T-cell (primary cell): ENCODE data around the gene RHOH. TPM values are rescaled to one million over a fixed set of nuclear protein-coding genes. Genes with fewer than 3 reads are reported as not detected.
A peak's percentile ranks its signal among the peaks of the same experiment; 100 is the strongest.

Source experiments
- ATAC-seq, 4 experiments: fragments of 200-7000 bp in 3 of 4; fragments of 150-1000 bp in 1 of 4; cut with Tn5 transposase; replicated peaks in 1 of 4; 1 replicate in 3 of 4; 2 replicates in 1 of 4; pipeline ENCODE4 v1.10.0; 2021; ENCODE audit warnings: moderate library complexity in 3 of 4, mild to moderate bottlenecking in 2 of 4, moderate number of reproducible peaks in 1 of 4
- CTCF ChIA-PET, 2 donors: fragments of 300-600 bp; sonication (Branson Sonifier 250); formaldehyde crosslinking; loops; one replicate each; lab custom pipeline; 2022; ENCODE audit warnings: antibody characterized with exemption in 2 of 2; lab: Charles Lee
- POLR2A ChIA-PET, 2 donors: fragments of 300-600 bp; sonication (Branson Sonifier 250); formaldehyde crosslinking; loops; one replicate each; lab custom pipeline; 2022; ENCODE audit warnings: antibody characterized with exemption in 2 of 2; lab: Charles Lee
- DNase-seq, 35 experiments: peaks; one replicate each; pipeline versions ENCODE4 v3.0.0 to v3.0.0-alpha.2; 2013 to 2023
- H3K27ac ChIP-seq: one replicate; pipeline ENCODE4 v1.5.1; 2013; ENCODE audit warnings: low read length
- H3K27me3 ChIP-seq, 2 experiments: replicated peaks in 1 of 2; 1 replicate in 1 of 2; 2 replicates in 1 of 2; pipeline versions ENCODE4 v1.6.1 to v1.7.0; 2013; ENCODE audit warnings: low read length in 1 of 2, mixed read lengths in 1 of 2; ENCODE audit not compliant: control insufficient read depth in 2 of 2, insufficient read depth in 2 of 2; ENCODE audit errors: extremely low read depth in 1 of 2
- H3K36me3 ChIP-seq, 2 donors: 1 replicate in 1 of 2; 2 replicates in 1 of 2; pipeline versions ENCODE4 v1.6.1 to v1.7.0; 2013; ENCODE audit warnings: low read length in 1 of 2; ENCODE audit not compliant: control insufficient read depth in 2 of 2, insufficient read depth in 1 of 2; ENCODE audit errors: extremely low read depth in 1 of 2
- H3K4me1 ChIP-seq, 2 experiments: 1 replicate in 1 of 2; 2 replicates in 1 of 2; pipeline versions ENCODE4 v1.6.1 to v1.7.0; 2013; ENCODE audit warnings: low read length in 2 of 2, mixed read lengths in 1 of 2; ENCODE audit not compliant: insufficient read depth in 2 of 2, control insufficient read depth in 1 of 2; ENCODE audit errors: extremely low read depth in 1 of 2
- H3K4me3 ChIP-seq, 2 donors: 1 replicate in 1 of 2; 2 replicates in 1 of 2; pipeline versions ENCODE4 v1.5.1 to v1.7.0; 2013; ENCODE audit warnings: mild to moderate bottlenecking in 2 of 2, low read length in 1 of 2, moderate library complexity in 1 of 2; ENCODE audit not compliant: control insufficient read depth in 1 of 2; ENCODE audit errors: extremely low read depth in 1 of 2
- H3K9me3 ChIP-seq: 2 replicates; pipeline ENCODE4 v1.7.0; 2013
- H3K27ac Mint-ChIP-seq, 2 donors: one replicate each; pipeline ENCODE4 v1.8.0; 2020 to 2021; ENCODE audit warnings: mild to moderate bottlenecking in 2 of 2, mixed read lengths in 2 of 2
- H3K27me3 Mint-ChIP-seq, 2 donors: one replicate each; pipeline ENCODE4 v1.8.0; 2021 to 2022; ENCODE audit warnings: mixed read lengths in 2 of 2
- H3K36me3 Mint-ChIP-seq: one replicate; pipeline ENCODE4 v1.8.0; 2021; ENCODE audit warnings: mixed read lengths
- H3K4me1 Mint-ChIP-seq, 3 donors: one replicate each; pipeline ENCODE4 v1.8.0; 2020 to 2022; ENCODE audit warnings: mixed read lengths in 3 of 3, mild to moderate bottlenecking in 1 of 3
- H3K4me3 Mint-ChIP-seq, 3 donors: one replicate each; pipeline ENCODE4 v1.8.0; 2020 to 2022; ENCODE audit warnings: mild to moderate bottlenecking in 3 of 3, mixed read lengths in 3 of 3, moderate library complexity in 3 of 3
- H3K9me3 Mint-ChIP-seq, 3 donors: one replicate each; pipeline ENCODE4 v1.8.0; 2020 to 2022; ENCODE audit warnings: mixed read lengths in 3 of 3
- WGBS: methylation state at CpG from one replicate; pipeline ENCODE4 v1.1.5; 2013; ENCODE audit warnings: missing lambda C conversion rate; ENCODE audit not compliant: insufficient coverage; 5-methylcytosine and 5-hydroxymethylcytosine counted together
- total RNA-seq, 35 experiments: library from RNA in 6 of 35; stranded (reverse) in 6 of 35; fragments of 120-200 nt in 1 of 35; gene quantifications; one replicate each; pipeline versions ENCODE4 v1.2.1 to v1.2.4 and lab custom pipeline; 2013 to 2026

RHOH gene
- total RNA-seq, 5 donors from 2014 or later (not counting 1 experiment from before 2014, with no cell fraction given): 174 to 436 (median 216) TPM

DNA sequence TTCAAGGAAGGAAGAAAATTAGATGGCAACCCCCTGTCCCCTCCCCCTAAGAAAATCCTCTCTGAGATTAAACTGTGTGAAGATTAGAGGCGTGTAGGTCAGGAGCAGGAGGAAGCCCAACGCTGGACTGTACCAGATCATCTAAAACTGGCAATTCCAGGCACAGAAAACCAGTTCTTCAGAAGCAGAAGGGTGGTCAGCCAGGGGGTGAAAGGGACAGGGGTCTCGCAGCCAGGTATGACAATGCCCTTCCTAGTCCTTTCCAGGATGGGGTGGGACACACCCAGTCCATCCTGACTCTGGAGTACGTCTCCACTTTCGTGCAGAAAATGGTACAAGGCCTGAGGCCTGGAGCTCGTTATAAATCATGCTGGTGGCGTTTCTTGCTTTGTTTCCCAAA lies 3.3 kb upstream of the RHOH start:
- H3K9me3 ChIP-seq: no peaks in the 10 kb centered on the region
- H3K27ac ChIP-seq: peak overlapping the region; percentile 99
- H3K4me1 Mint-ChIP-seq: peaks cover 73 to 82% (median 75%) of the 10 kb centered on the region in 3 donors
- no peaks in the 10 kb centered on the region for H3K27me3 Mint-ChIP-seq
- ChIA-PET POLR2A (no interaction called here), CTCF (interaction anchor here in 1 of 2 donors (1.9 to 2.7 kb wide), 2 partner anchors 21 to 114 kb away, joined by 6 to 16 read pairs; no protein-coding TSS in a partner anchor)
- no peak for DNase-seq
- H3K36me3 ChIP-seq: peaks cover 0 to 4% of the 10 kb centered on the region in 2 donors
- peaks cover 8% of the 10 kb centered on the region for H3K36me3 Mint-ChIP-seq
- peak overlapping the region; percentile 75 to 98 (median 96) for H3K4me3 Mint-ChIP-seq
- ATAC-seq: no peak
- H3K27ac Mint-ChIP-seq: peak overlapping the region; percentile 95 to 96
- H3K27me3 ChIP-seq: no peaks in the 10 kb centered on the region
- peaks cover 44 to 57% of the 10 kb centered on the region in 2 experiments for H3K4me1 ChIP-seq
- no peaks in the 10 kb centered on the region for H3K9me3 Mint-ChIP-seq
- H3K4me3 ChIP-seq: peak overlapping the region; percentile 11 to 87
- WGBS: 13% methylated on average over 1 of the region's 7 CpGs

DNA sequence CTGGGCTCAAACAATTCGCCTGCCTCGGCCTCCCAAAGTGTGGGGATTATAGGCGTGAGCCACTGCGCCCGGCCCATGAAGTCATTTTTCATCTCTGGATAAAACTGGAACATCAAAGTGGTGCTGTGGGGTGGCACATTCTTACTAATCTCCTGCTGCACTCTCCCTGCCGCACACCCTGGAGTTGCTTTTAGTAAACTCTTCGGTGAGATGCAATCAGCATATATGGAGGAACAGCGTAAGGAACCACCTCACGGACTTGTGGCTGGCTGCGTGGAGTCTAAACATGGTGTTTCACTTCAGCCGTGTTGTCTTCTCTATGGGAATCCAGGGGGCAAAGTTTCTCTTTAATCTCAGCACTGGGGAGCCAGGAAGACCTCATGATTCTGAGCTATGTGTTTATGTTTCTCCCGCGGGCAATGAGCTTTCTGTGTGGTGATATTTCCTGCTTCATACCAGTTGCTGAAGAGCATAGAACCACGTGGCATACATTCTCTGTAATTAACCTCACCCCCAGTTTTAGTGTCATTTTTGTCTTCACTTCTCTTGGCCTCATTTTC lies 2.1 kb upstream of the RHOH start:
- ATAC-seq (peak; percentile 59 to 64 (median 60)), DNase-seq (peak in 30 of 35 experiments; percentile 26 to 82 (median 53))
- Mint-ChIP-seq H3K4me1 (peaks cover 67 to 76% (median 67%) of the 10 kb centered on the region in 3 donors), H3K9me3 (no peaks in the 10 kb centered on the region), H3K27me3 (no peaks in the 10 kb centered on the region), H3K36me3 (peaks cover 18% of the 10 kb centered on the region), H3K4me3 (peak overlapping the region; percentile 96 to 99 (median 98)), H3K27ac (peak overlapping the region; percentile 95 to 96)
- H3K9me3 ChIP-seq: no peaks in the 10 kb centered on the region
- H3K27ac ChIP-seq: peak overlapping the region; percentile 99
- H3K4me3 ChIP-seq: peak overlapping the region; percentile 87 to 96
- H3K4me1 ChIP-seq: peaks cover 44 to 51% of the 10 kb centered on the region in 2 experiments
- 7% methylated on average over 6 of the region's 14 CpGs for WGBS
- POLR2A ChIA-PET: interaction anchor here (0.5 to 2.0 kb wide), 22 partner anchors 10 to 992 kb away, joined by 3 to 18 read pairs (median 5); no protein-coding TSS in a partner anchor
- H3K36me3 ChIP-seq: peaks cover 0 to 9% of the 10 kb centered on the region in 2 donors
- CTCF ChIA-PET: interaction anchor here in 1 of 2 donors (0.6 to 2.7 kb wide), 18 partner anchors 10 to 143 kb away, joined by 3 to 16 read pairs (median 6); no protein-coding TSS in a partner anchor
- H3K27me3 ChIP-seq: no peaks in the 10 kb centered on the region

DNA sequence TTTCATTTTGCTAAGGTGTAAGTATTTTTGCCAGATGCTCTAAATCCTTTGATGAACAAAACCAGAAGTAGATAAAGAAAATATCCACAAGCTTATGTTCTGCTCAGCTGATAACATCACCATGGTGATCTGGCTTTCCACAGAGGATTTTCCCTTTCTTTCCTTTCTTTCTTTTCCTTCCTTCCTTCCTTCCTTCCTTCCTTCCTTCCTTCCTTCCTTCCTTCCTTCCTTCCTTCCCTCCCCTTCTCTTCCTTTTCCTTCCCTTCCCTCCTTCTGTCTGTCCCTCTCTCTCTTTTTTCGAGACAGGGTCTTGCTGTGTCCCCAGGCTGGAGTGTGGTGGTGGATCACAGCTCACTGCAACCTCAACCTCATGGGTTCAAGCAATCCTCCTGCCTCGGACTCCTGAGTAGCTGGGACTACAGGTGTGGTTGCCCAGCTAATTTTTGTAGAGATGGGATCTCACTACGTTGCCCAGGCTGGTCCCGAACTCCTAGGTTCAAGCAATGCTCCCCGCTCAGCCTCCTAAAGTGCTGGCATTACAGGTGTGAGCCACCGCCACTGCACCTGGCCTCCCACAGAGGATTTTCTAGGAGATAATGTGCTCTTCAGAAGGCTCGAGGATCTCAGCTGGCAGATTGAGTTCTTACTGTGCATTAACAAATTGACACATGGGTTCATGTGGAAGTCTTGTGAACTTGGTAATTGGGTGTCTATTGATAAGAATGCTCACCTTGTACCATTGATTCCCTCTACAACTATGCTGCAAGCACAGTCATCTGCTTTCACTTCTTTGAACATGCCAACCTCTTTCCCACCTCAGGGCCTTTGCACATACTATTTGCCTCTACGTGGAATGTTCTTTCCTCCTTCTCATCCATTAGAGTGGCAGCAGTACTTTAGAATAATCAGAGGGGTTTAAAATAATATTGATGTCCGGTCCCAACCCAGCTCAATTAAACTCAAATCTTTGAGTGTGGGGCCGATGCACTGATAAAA lies 1.4 kb upstream of the RHOH start:
- CTCF ChIA-PET: interaction anchor here in 1 of 2 donors (0.6 to 2.7 kb wide), 22 partner anchors 9 to 144 kb away, joined by 3 to 16 read pairs (median 6); partner anchors contain the start of gene N4BP2
- no peaks in the 10 kb centered on the region for H3K27me3 ChIP-seq
- H3K9me3 ChIP-seq: no peaks in the 10 kb centered on the region
- no peak for ATAC-seq
- peak overlapping the region; percentile 99 for H3K27ac ChIP-seq
- Mint-ChIP-seq H3K4me1 (peaks cover 59 to 72% (median 64%) of the 10 kb centered on the region in 3 donors), H3K9me3 (no peaks in the 10 kb centered on the region), H3K27ac (peak overlapping the region; percentile 95 to 96), H3K4me3 (peak overlapping the region; percentile 96 to 99 (median 98)), H3K36me3 (peaks cover 24% of the 10 kb centered on the region), H3K27me3 (no peaks in the 10 kb centered on the region)
- WGBS: 81% methylated on average over 6 of the region's 10 CpGs
- peak overlapping the region; percentile 87 to 96 for H3K4me3 ChIP-seq
- POLR2A ChIA-PET: interaction anchor here (0.5 to 2.0 kb wide), 33 partner anchors 10 to 992 kb away, joined by 3 to 18 read pairs (median 5); no protein-coding TSS in a partner anchor
- H3K4me1 ChIP-seq: peaks cover 39 to 52% of the 10 kb centered on the region in 2 experiments
- H3K36me3 ChIP-seq: peaks cover 0 to 9% of the 10 kb centered on the region in 2 donors
- DNase-seq: peak in 1 of 35 experiments; percentile 29

DNA sequence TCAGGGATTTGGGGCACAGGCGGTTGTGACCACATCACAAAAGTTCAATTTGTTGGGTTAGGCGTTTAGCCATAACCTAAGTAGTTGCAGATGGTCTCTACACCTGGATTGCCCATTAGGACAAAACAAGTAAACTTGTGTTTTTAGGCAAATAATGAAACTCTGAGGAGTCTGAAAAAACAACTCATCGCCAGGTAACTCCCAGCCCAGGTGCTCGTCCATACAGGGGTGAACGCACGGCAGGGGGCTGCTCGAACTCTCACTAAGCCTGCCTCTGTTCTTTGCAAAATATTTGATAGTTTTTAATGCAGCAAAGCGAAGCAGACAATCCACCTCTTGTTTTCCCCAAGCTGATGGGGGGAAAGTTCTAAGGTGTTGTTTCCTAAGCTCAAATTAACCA lies 559 bp upstream of the RHOH start:
- H3K4me1 ChIP-seq: peaks cover 34 to 47% of the 10 kb centered on the region in 2 experiments

DNA sequence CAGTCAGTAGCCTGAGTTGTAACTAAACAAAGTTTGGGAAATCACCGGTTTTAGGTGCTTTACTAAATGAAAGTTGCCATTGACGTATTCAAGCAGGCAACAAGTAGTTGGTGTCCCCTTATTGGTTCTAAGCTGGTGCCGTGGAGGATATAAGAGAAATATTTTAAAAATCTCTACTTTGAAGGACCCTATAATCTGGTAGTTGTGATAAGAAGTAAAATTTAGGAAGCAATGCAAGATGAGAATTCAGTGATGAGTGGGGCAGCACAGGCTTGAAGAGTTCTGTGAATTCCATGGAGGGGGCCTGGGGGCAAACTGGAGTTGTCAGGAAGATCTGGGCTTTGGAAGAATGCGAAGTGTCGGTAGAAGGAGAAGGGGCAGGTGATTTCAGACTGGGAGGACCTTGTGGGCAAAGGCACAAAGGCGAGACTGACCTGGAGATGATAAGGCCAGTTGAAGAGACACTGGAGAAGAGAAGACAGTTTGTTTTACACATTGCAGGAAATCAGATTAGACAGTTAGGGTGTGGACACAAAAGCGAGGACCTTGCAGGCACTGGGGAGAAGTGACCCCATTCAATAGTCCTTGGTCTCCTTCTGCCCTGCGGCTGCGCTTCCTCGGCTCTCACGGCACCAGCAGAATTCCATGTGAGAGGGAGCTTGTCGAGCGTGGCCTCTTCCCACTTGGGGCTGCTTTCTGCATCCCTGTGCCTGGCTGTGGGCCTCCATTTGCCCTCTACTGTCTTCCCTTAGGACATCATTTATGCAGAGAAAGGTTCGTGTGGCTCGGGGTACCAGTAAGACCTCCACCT lies 1.3 kb downstream of the RHOH start:
- Mint-ChIP-seq H3K4me3 (peak overlapping the region; percentile 96 to 99 (median 98)), H3K9me3 (no peaks in the 10 kb centered on the region), H3K36me3 (peaks cover 36% of the 10 kb centered on the region), H3K27ac (peak overlapping the region; percentile 95 to 96), H3K27me3 (no peaks in the 10 kb centered on the region), H3K4me1 (peaks cover 42 to 58% (median 52%) of the 10 kb centered on the region in 3 donors)
- POLR2A ChIA-PET: interaction anchor here (0.5 to 4.4 kb wide), 25 partner anchors 9 to 1543 kb away, joined by 3 to 47 read pairs (median 7); no protein-coding TSS in a partner anchor
- CTCF ChIA-PET: interaction anchor here in 1 of 2 donors (0.7 to 1.9 kb wide), 12 partner anchors 8 to 127 kb away, joined by 3 to 11 read pairs (median 4); no protein-coding TSS in a partner anchor
- H3K27ac ChIP-seq: peak overlapping the region; percentile 99
- H3K27me3 ChIP-seq: no peaks in the 10 kb centered on the region
- H3K4me1 ChIP-seq: peaks cover 24 to 50% of the 10 kb centered on the region in 2 experiments
- peak in 3 of 4 experiments; percentile 5 to 50 (median 11) for ATAC-seq
- no peaks in the 10 kb centered on the region for H3K9me3 ChIP-seq
- WGBS: 0% methylated on average over 11 of the region's 15 CpGs
- peak overlapping the region; percentile 87 to 96 for H3K4me3 ChIP-seq
- peak in 17 of 35 experiments; percentile 12 to 88 (median 43) for DNase-seq
- peaks cover 0 to 9% of the 10 kb centered on the region in 2 donors for H3K36me3 ChIP-seq

More for the DNA sequence above, 559 bp upstream of the RHOH start:
- DNase-seq (peak in 1 of 35 experiments; percentile 44), ATAC-seq (no peak)
- H3K27ac Mint-ChIP-seq: peak overlapping the region; percentile 95 to 96
- no peaks in the 10 kb centered on the region for H3K9me3 Mint-ChIP-seq
- no peaks in the 10 kb centered on the region for H3K9me3 ChIP-seq
- peaks cover 30% of the 10 kb centered on the region for H3K36me3 Mint-ChIP-seq
- H3K4me1 Mint-ChIP-seq: peaks cover 53 to 64% (median 60%) of the 10 kb centered on the region in 3 donors
- H3K27ac ChIP-seq: peak overlapping the region; percentile 99
- 6% methylated on average over 5 of the region's 8 CpGs for WGBS
- CTCF ChIA-PET: interaction anchor here in 1 of 2 donors (0.6 to 1.9 kb wide), 7 partner anchors 9 to 139 kb away, joined by 4 to 13 read pairs (median 4); partner anchors contain the start of gene N4BP2
- H3K4me3 Mint-ChIP-seq: peak overlapping the region; percentile 96 to 99 (median 98)
- H3K4me3 ChIP-seq: peak overlapping the region; percentile 87 to 96
- H3K27me3 ChIP-seq: no peaks in the 10 kb centered on the region
- POLR2A ChIA-PET: interaction anchor here (0.6 to 4.4 kb wide), 16 partner anchors 11 to 729 kb away, joined by 3 to 47 read pairs (median 6); no protein-coding TSS in a partner anchor
- H3K27me3 Mint-ChIP-seq: no peaks in the 10 kb centered on the region
- H3K36me3 ChIP-seq: peaks cover 0 to 9% of the 10 kb centered on the region in 2 donors
